ENCODE measurements around the gene XRCC1. TPM values are rescaled to one million over a fixed set of nuclear protein-coding genes. Genes with fewer than 3 reads are reported as not detected.

XRCC1 gene
- total and polyA plus RNA-seq, 2 experiments from 2014 or later = 35.3 to 49.5 TPM

DNA sequence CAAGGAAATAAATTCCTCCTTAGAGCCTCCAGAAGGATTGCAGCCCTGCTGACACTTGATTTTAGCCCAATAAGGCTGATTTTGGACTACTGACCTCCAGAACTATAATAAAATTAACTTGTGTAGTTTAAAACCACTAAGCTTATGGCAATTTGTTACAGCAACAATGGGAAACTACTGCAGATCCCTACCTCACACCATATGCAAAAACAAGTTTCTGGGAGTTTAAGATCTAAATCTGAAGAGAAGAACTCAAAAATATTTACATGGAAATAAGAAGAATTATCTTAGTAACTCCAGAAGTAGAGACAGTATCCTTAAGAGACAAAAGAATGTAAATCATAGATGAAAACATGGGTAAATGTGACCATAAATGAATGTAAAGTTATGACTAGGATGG lies 36.4 kb downstream of the XRCC1 start:
- DNase-seq (ENCODE audit: low spot score) (no peak), ATAC-seq (no peak)
- Mint-ChIP-seq H3K9me3 (peaks cover 21% of the 10 kb centered on the region), H3K4me1 (peaks cover 10% of the 10 kb centered on the region), H3K4me3 (no peak overlapping the region; the same call in 2 of the 3 replicates), H3K27me3 (ENCODE audit: insufficient read depth, low read depth, poor library complexity) (peaks cover 3% of the 10 kb centered on the region), H3K36me3 (ENCODE audit: low read depth) (peaks cover 62% of the 10 kb centered on the region), H3K27ac (no peak overlapping the region)
- Histone ChIP-seq H3K4me1 (ENCODE audit: insufficient read depth) (peaks cover 6% of the 10 kb centered on the region; the same call in 1 of the 2 replicates), H2AFZ (no peak overlapping the region), H3K27ac (ENCODE audit: low read depth) (no peak overlapping the region), H3K4me2 (no peak overlapping the region), H3K4me3 (no peak overlapping the region), H4K20me1 (replicated peaks; ENCODE audit: insufficient read depth) (no peaks in the 10 kb centered on the region; the same call in none of the 2 replicates), H3K9me2 (ENCODE audit: insufficient read depth) (0 out of 2 replicates have a peak, but pooled peaks cover 3% of the 10 kb centered on the region), H3K27me3 (ENCODE audit: insufficient read depth) (no peaks in the 10 kb centered on the region), H3K36me3 (ENCODE audit: insufficient read depth) (peaks cover 17% of the 10 kb centered on the region), H3F3A (replicated peaks; ENCODE audit: low read depth) (peaks cover 5% of the 10 kb centered on the region; the same call in 1 of the 2 replicates), H3K79me2 (replicated peaks; ENCODE audit: insufficient read depth) (no peaks in the 10 kb centered on the region)
- no peak for TF ChIP-seq JUNB (IDR thresholded peaks at IDR 0.05; ENCODE audit: unreplicated experiment)
- TF ChIP-seq STAT1 (IDR thresholded peaks at IDR 0.05; ENCODE audit: unreplicated experiment) = no peak
- TF ChIP-seq, protein P1, sequence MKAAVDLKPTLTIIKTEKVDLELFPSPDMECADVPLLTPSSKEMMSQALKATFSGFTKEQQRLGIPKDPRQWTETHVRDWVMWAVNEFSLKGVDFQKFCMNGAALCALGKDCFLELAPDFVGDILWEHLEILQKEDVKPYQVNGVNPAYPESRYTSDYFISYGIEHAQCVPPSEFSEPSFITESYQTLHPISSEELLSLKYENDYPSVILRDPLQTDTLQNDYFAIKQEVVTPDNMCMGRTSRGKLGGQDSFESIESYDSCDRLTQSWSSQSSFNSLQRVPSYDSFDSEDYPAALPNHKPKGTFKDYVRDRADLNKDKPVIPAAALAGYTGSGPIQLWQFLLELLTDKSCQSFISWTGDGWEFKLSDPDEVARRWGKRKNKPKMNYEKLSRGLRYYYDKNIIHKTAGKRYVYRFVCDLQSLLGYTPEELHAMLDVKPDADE (IDR thresholded peaks at IDR 0.05) = no peak
- no peak for TF ChIP-seq ZNF331 (CRISPR knock-in tag; IDR thresholded peaks at IDR 0.05; ENCODE audit: low read depth)
- no peak for TF ChIP-seq ZNF114 (CRISPR knock-in tag; IDR thresholded peaks at IDR 0.05)
- no peak for TF ChIP-seq CREB1 (CRISPR knock-in tag; IDR thresholded peaks at IDR 0.05; ENCODE audit: low read depth)
- no peak for TF ChIP-seq POLR2AphosphoS5 (IDR thresholded peaks at IDR 0.05; ENCODE audit: low read depth)
- TF ChIP-seq, protein P2, sequence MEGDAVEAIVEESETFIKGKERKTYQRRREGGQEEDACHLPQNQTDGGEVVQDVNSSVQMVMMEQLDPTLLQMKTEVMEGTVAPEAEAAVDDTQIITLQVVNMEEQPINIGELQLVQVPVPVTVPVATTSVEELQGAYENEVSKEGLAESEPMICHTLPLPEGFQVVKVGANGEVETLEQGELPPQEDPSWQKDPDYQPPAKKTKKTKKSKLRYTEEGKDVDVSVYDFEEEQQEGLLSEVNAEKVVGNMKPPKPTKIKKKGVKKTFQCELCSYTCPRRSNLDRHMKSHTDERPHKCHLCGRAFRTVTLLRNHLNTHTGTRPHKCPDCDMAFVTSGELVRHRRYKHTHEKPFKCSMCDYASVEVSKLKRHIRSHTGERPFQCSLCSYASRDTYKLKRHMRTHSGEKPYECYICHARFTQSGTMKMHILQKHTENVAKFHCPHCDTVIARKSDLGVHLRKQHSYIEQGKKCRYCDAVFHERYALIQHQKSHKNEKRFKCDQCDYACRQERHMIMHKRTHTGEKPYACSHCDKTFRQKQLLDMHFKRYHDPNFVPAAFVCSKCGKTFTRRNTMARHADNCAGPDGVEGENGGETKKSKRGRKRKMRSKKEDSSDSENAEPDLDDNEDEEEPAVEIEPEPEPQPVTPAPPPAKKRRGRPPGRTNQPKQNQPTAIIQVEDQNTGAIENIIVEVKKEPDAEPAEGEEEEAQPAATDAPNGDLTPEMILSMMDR (conservative IDR thresholded peaks at IDR 0.05; ENCODE audit: low read depth in 2 of 2) = no peak
- TF ChIP-seq, protein P3, sequence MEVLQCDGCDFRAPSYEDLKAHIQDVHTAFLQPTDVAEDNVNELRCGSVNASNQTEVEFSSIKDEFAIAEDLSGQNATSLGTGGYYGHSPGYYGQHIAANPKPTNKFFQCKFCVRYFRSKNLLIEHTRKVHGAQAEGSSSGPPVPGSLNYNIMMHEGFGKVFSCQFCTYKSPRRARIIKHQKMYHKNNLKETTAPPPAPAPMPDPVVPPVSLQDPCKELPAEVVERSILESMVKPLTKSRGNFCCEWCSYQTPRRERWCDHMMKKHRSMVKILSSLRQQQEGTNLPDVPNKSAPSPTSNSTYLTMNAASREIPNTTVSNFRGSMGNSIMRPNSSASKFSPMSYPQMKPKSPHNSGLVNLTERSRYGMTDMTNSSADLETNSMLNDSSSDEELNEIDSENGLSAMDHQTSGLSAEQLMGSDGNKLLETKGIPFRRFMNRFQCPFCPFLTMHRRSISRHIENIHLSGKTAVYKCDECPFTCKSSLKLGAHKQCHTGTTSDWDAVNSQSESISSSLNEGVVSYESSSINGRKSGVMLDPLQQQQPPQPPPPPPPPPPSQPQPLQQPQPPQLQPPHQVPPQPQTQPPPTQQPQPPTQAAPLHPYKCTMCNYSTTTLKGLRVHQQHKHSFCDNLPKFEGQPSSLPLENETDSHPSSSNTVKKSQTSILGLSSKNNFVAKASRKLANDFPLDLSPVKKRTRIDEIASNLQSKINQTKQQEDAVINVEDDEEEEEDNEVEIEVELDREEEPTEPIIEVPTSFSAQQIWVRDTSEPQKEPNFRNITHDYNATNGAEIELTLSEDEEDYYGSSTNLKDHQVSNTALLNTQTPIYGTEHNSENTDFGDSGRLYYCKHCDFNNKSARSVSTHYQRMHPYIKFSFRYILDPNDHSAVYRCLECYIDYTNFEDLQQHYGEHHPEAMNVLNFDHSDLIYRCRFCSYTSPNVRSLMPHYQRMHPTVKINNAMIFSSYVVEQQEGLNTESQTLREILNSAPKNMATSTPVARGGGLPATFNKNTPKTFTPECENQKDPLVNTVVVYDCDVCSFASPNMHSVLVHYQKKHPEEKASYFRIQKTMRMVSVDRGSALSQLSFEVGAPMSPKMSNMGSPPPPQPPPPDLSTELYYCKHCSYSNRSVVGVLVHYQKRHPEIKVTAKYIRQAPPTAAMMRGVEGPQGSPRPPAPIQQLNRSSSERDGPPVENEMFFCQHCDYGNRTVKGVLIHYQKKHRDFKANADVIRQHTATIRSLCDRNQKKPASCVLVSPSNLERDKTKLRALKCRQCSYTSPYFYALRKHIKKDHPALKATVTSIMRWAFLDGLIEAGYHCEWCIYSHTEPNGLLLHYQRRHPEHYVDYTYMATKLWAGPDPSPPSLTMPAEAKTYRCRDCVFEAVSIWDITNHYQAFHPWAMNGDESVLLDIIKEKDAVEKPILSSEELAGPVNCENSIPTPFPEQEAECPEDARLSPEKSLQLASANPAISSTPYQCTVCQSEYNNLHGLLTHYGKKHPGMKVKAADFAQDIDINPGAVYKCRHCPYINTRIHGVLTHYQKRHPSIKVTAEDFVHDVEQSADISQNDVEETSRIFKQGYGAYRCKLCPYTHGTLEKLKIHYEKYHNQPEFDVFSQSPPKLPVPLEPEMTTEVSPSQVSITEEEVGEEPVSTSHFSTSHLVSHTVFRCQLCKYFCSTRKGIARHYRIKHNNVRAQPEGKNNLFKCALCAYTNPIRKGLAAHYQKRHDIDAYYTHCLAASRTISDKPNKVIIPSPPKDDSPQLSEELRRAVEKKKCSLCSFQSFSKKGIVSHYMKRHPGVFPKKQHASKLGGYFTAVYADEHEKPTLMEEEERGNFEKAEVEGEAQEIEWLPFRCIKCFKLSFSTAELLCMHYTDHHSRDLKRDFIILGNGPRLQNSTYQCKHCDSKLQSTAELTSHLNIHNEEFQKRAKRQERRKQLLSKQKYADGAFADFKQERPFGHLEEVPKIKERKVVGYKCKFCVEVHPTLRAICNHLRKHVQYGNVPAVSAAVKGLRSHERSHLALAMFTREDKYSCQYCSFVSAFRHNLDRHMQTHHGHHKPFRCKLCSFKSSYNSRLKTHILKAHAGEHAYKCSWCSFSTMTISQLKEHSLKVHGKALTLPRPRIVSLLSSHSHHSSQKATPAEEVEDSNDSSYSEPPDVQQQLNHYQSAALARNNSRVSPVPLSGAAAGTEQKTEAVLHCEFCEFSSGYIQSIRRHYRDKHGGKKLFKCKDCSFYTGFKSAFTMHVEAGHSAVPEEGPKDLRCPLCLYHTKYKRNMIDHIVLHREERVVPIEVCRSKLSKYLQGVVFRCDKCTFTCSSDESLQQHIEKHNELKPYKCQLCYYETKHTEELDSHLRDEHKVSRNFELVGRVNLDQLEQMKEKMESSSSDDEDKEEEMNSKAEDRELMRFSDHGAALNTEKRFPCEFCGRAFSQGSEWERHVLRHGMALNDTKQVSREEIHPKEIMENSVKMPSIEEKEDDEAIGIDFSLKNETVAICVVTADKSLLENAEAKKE (CRISPR knock-in tag; IDR thresholded peaks at IDR 0.05) = no peak
- TF ChIP-seq EZH2phosphoT487 (IDR thresholded peaks at IDR 0.05; ENCODE audit: unreplicated experiment) = no peak
- TF ChIP-seq NANOG (IDR thresholded peaks at IDR 0.05; ENCODE audit: borderline replicate concordance) = no peak
- TF ChIP-seq, protein P4, sequence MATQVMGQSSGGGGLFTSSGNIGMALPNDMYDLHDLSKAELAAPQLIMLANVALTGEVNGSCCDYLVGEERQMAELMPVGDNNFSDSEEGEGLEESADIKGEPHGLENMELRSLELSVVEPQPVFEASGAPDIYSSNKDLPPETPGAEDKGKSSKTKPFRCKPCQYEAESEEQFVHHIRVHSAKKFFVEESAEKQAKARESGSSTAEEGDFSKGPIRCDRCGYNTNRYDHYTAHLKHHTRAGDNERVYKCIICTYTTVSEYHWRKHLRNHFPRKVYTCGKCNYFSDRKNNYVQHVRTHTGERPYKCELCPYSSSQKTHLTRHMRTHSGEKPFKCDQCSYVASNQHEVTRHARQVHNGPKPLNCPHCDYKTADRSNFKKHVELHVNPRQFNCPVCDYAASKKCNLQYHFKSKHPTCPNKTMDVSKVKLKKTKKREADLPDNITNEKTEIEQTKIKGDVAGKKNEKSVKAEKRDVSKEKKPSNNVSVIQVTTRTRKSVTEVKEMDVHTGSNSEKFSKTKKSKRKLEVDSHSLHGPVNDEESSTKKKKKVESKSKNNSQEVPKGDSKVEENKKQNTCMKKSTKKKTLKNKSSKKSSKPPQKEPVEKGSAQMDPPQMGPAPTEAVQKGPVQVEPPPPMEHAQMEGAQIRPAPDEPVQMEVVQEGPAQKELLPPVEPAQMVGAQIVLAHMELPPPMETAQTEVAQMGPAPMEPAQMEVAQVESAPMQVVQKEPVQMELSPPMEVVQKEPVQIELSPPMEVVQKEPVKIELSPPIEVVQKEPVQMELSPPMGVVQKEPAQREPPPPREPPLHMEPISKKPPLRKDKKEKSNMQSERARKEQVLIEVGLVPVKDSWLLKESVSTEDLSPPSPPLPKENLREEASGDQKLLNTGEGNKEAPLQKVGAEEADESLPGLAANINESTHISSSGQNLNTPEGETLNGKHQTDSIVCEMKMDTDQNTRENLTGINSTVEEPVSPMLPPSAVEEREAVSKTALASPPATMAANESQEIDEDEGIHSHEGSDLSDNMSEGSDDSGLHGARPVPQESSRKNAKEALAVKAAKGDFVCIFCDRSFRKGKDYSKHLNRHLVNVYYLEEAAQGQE (IDR thresholded peaks at IDR 0.05; ENCODE audit: unreplicated experiment) = no peak
- no peak for TF ChIP-seq EZH2 (IDR thresholded peaks at IDR 0.05; ENCODE audit: low read depth, unreplicated experiment)
